Right ventricle myocardium inferior (tissue), 1 donor: ENCODE measurements around the gene SLC28A1. TPM values are rescaled to one million over a fixed set of nuclear protein-coding genes. Genes with fewer than 3 reads are reported as not detected.
"Not testable (repeated sequence)": the region's sequence is repeated elsewhere in the genome, so short reads cannot be mapped to it uniquely, and the experiment has no call there.

Experiments
- ATAC-seq: fragments of 200-7000 bp; cut with Tn5 transposase; one replicate; pipeline ENCODE4 v1.9.1; 2020; ENCODE audit warnings: mild to moderate bottlenecking, moderate library complexity
- DNase-seq: peaks from one replicate; pipeline ENCODE4 v3.0.0; 2021; ENCODE audit errors: missing footprints
- intact Hi-C: fragments of 100-400 bp; cut with DNase I; formaldehyde crosslinking; loops from one replicate; pipeline ENCODE4 v1.11.0; 2022
- total RNA-seq: library from RNA; stranded (reverse); fragmentation: NEBNext Ultra II Directional; extraction: Animal tissue kit (Norgen Biotek cat#: 25700); gene quantifications from one replicate; pipeline ENCODE4 v1.2.1, GENCODE V29; 2021
- donor health status: DM: no; HTN: yes; CAD: no; lungs with severe emphysema.

Gene SLC28A1
- total RNA-seq, 1 donor from 2014 or later: 0.24 TPM

DNA sequence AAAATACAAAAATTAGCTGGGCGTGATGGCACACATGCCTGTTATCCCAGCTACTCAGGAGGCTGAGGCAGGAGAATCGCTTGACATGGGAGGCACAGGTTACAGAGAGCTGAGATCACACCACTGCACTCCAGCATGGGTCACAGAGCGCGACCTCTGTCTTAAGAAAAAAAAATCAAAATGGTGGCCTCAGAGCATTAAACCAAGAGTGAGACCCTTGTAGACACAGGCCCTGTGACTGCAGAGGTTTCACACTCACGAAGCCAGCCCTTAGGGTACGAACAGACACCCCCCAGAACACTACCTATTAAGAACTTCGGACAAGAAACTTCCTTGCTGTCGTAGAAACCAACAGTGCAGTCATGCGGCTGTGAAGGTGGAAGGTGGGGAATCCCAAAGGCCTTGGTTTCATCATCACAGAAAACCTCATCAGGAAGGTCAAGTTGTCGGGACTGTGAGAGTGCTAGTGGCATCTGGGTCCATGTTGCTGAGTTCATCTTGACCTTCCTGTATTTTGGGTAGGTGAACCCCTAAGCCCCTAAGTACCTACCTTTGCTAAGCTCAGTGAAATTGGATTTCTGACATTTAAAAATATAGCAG lies 92.4 kb downstream of the SLC28A1 start:
- intact Hi-C loops: no loop called here
- DNase-seq (no peak), ATAC-seq (no peak)

DNA sequence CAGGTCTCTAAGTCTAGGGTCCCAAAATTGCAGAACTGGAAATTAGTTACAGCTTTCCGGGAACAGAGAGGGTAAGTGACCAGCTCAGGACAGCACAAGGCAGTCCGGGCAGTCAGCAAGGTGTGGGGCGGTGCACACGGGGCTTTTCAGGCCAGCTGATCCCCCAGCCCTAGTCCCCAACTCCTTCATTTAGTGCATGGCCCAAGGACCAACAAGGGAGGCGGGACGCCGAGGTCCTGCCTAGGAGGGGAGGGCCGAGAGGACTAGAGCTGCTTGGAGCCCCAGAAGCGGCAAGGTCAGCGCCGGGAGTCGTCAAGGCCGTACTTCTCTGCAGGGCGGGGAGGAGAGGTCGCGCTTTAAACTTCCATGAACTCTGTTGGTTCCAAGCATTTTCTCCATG lies 95.2 kb downstream of the SLC28A1 start:
- ATAC-seq (no peak), DNase-seq (peak; percentile 72)
- intact Hi-C loops: loop anchor here (2.0 to 5.0 kb wide), 2 partner anchors 53 to 65 kb away; no protein-coding TSS in a partner anchor

GRCh38 chr15:84980196-84981053 lies 96.0 kb downstream of the SLC28A1 start:
- DNase-seq (peak; percentile 93), ATAC-seq (peak; percentile 76)
- intact Hi-C loops: loop anchor here (2.0 to 5.0 kb wide), 2 partner anchors 52 to 64 kb away; no protein-coding TSS in a partner anchor

- intact Hi-C loops: loop anchor here (2.0 to 5.0 kb wide), 2 partner anchors 51 to 64 kb away; no protein-coding TSS in a partner anchor
- peak; percentile 96 for ATAC-seq
Observed at GRCh38 chr15:84981054-84981710, 96.7 kb downstream of the SLC28A1 start.

DNA sequence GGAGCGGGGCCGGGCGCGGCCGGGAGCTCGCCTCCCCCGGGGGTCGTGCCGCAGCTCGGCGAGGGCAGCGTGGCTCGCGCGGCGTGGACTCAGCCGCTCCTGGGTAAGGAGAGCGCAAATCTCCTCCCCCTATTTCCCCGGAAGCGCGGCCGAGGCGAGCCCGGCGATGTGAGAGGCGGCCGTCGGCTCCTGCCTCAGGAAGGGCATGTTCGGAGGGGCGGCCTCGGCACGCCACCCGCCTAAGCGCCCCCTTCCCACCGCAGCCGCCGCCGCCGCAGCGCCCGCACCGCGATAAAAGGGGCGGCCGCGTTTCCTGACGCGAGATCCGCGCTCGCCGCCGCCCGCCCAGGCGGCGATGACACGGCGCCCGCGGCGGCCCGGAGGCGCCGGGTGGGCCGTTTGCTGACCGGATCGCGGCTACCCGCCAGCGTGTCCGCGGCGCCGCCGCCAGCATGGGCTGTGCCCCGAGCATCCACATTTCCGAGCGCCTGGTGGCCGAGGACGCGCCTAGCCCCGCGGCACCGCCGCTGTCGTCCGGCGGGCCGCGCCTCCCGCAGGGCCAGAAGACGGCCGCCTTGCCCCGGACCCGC lies 97.3 kb downstream of the SLC28A1 start, which contains the start of gene PDE8A:
TSS of gene PDE8A (plus strand) at position 146 of the 590 bp plus-strand sequence. CDS start at position 453, 307 bp downstream.
- ATAC-seq (no peak), DNase-seq (peak; percentile 83)
- intact Hi-C loops: loop anchor here (2.0 to 5.0 kb wide), 3 partner anchors 21 to 63 kb away; no protein-coding TSS in a partner anchor

More at GRCh38 chr15:84981054-84981710, 96.7 kb downstream of the SLC28A1 start:
- DNase-seq: peak; percentile 97

DNA sequence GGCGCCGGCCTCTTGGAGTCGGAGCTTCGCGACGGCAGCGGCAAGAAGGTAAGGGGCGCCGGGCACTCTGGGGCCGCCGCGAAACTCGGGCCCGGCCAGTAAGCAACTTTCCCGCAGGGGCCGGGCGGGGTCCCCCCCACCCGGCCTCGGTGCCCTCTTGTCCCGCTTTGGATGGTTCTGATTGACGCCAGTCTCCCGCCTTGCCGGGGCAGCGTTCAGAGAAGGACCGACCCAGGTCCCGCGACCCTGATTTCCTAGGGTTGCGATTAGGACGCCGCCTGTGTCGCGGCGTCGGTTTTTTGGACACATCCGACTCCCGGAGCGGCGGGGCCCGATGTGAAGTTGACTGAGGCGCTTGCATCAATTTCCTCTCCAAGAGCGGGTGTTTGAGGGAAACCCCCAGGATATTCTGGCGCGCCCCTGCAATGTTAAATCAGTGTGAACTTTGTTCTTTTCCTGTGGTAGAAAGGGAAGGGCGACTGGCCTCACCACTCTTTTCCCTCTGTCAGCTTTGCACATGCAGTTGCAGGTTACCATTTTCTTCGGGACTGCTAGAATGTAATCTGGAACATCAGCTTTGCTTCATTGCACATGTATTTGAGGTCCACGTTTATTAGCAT lies 97.9 kb downstream of the SLC28A1 start:
- peak; percentile 73 for DNase-seq
- no peak for ATAC-seq
- intact Hi-C loops: loop anchor here (2.0 to 5.0 kb wide), 2 partner anchors 20 to 50 kb away; no protein-coding TSS in a partner anchor

DNA sequence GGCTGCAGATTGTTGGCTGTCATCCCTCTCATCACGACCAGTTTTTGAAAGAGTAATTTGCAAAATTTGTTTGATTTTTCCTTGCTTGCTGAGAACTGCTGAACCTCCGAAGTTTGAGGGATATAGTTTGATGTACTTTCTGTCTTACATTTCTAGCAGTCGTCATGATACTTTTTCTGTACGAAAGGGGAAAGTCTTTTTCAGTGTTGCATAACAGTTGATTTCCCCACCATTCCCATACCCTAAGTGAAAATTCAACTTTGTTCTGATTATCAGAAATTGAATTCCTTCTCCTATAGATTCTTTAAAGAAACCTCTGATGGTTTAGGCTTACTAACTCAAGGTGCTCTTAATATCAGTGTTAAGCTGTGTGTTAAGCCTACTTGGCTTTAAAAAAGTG lies 98.8 kb downstream of the SLC28A1 start:
- intact Hi-C loops: loop anchor here (2.0 to 5.0 kb wide), 2 partner anchors 20 to 49 kb away; no protein-coding TSS in a partner anchor
- no peak for DNase-seq
- no peak for ATAC-seq

GRCh38 chr15:84983711-84984110 lies 99.2 kb downstream of the SLC28A1 start:
- no peak for DNase-seq
- intact Hi-C loops: loop anchor here (2.0 to 5.0 kb wide), 2 partner anchors 19 to 49 kb away; no protein-coding TSS in a partner anchor
- no peak for ATAC-seq

GRCh38 chr15:84985158-84985557 lies 100.7 kb downstream of the SLC28A1 start:
- no peak for DNase-seq
- no peak for ATAC-seq
- intact Hi-C loops: no loop called here

GRCh38 chr15:84987351-84987750 lies 102.9 kb downstream of the SLC28A1 start:
- intact Hi-C loops, ATAC-seq, DNase-seq: not testable (repeated sequence)

DNA sequence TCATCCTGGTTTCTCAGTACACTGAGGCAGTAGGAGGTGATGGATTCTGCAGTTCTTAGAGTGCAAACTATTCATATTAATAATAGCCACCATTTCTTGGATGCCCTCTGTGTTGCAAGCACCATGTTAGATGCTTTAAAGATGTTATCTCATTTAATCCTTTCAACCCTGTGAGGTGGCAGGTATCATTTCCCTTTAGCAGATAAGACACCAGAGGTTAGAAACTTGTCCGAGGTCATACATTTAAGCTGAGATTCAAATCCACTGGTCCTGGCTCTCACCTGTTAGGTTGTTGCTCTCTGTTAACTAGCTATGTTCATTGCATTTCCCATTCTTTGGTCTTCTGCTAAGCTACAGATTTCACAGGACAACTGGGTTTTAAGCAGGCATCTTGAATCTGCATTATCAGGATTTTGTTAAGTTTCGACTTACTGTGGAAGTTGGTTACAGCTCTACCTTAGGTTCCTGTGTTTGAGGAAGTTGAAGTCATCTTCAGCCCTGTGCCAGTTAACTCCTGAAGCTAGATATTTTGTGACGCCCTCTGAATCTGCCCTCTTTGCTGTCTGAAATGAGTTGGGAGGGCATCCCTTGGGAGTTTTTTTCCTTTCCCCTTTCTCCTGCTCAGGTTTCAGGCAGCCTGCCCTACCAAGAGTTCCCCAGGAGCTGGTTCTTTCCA lies 103.6 kb downstream of the SLC28A1 start:
- intact Hi-C loops: no loop called here
- no peak for DNase-seq
- no peak for ATAC-seq

DNA sequence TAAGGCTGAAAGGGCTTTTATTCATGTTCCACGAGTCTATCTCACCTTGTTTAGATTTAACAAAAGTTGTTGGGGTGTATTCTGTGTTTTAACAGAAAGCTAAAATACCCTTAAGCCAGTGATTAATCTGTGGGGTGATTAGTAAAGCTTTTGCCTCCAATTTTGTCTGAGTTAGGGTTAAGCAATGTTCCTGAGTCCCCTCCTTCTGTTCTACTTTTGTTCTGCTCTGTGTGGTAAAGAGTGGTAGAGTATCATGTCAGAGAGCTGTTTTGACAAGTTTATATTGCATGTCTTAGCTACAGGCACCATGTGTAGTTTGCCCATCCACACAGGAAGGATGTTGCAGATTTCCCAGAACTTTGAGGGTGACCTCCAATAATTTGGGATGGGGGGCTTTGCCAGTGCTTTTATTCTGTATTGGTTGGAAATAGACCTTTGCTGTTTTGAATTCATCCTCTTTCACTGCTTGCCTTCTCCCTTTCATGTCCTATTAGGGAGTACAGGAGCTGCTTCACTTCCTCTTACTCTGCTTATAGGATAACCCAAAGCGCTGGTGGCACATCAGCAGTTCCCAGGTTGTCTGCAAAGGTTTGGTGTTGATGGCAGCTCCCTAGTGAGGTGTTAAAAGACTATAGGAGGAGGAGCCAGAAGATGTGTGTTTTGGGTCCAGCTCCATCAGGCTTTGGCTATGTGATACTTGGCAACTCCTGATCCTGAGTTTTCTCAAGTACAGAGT lies 104.6 kb downstream of the SLC28A1 start:
- intact Hi-C loops: no loop called here
- DNase-seq (no peak), ATAC-seq (no peak)

DNA sequence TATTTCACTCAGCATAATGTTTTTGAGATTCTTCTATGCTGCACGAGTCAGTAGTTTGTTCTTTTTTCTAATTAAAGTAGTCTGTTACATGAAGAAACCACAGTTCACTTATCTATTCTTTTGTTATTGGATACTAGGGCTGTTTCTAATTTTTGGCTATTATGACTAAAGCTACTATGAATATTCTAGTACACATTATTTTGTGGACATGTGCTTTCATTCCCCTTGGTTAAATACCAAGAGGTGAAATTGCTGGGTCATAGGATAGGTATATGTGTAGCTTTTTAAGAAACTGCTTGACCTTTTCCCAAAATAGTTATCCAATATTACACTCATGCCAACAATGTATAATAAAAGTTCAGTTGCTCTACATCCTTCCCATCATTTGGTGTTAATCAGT lies 106.0 kb downstream of the SLC28A1 start:
- DNase-seq: no peak
- no peak for ATAC-seq
- intact Hi-C loops: no loop called here

GRCh38 chr15:84991014-84991712 lies 106.7 kb downstream of the SLC28A1 start:
- intact Hi-C loops: no loop called here
- ATAC-seq: no peak
- no peak for DNase-seq

DNA sequence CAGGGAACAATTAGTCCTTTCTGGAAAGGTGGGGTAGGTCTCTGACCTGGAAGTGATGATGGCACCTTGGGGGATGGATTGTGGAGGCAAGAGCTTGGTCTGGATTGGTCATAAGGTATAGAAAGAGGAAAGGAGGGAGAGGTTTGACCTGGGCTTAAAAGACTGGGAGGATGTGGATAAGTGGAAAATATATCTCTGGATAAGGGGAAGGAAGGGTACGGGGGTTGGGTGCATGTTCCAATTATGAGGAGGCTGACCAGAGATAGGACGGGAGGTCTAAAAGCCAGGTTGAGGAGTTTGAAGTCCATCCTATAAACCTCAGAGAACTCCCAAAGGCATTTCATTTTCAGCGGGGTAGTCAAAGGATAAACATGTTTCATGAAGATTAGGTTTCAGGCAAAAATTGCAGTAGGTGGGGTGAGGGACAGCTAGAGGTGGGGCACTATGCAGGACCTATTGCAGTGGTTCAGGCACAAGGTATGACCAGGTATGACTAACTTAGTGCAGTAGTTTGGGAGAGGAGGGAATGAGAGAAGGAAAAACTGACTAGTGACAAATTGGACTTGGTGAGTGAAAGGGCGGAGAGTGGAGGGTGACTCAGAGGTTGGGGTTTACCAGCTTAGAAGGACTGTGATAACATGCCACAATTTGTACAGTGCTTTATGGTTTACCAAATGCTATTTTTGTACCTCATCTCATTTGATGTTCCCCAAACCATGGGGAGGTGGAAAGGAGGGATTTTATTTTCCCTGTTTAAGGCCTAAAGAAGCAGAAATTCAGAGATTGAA lies 107.9 kb downstream of the SLC28A1 start:
- DNase-seq (no peak), ATAC-seq (no peak)
- intact Hi-C loops: no loop called here
